Measurements from ENCODE around the gene AMBRA1. TPM values are rescaled to one million over a fixed set of nuclear protein-coding genes. Genes with fewer than 3 reads are reported as not detected.

The AMBRA1 gene
- polyA plus RNA-seq, 1 of the 3 experiments (the other 2 are of a cell fraction) = 10.4 TPM

DNA sequence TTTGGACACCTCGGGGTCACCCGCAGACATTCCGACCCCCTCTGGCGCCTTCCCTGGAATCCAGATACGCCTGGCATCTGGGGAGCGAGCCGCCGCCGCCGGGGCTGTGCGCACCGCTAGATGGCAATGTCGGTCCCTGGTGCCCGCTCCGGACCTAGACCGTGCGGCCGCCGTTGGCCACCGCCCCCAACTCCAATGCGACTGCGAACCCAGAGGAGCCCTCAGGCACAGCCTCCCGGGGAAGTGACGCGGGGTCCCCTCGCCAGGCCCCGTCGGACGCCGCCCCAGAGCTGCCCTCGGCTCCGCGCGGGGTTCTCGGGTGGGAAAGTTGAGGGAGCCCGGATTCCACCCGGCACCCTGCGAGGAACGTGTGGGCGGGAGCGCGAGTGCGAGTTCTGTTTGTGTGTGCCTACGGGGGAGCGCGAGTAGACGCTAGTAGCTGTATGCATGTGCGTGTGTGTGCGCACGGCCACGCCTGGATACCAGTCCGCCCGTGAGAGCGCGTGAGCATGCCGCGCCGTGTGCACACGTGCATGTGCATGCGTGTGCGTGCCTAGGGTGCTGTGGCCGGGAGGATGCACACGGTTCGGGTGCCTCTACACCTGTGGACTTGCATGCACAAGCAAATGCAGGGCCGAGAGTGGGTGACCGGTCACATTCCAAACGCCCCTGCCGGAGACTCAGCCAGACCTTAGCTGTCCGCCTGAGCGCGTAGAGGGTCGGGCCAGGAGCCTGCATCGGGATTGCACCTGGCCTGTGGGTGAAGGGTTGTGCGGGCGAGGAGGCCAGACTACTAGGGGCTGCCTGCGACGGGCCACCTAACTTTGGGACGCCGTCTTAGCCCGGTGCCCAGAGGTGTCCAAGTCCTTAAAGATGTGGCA, 204.1 kb downstream of the AMBRA1 start (continued):
- TF ChIP-seq, protein P1, sequence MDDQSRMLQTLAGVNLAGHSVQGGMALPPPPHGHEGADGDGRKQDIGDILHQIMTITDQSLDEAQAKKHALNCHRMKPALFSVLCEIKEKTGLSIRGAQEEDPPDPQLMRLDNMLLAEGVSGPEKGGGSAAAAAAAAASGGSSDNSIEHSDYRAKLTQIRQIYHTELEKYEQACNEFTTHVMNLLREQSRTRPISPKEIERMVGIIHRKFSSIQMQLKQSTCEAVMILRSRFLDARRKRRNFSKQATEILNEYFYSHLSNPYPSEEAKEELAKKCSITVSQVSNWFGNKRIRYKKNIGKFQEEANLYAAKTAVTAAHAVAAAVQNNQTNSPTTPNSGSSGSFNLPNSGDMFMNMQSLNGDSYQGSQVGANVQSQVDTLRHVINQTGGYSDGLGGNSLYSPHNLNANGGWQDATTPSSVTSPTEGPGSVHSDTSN (IDR thresholded peaks at IDR 0.05) = no peak
- TF ChIP-seq, protein P2, sequence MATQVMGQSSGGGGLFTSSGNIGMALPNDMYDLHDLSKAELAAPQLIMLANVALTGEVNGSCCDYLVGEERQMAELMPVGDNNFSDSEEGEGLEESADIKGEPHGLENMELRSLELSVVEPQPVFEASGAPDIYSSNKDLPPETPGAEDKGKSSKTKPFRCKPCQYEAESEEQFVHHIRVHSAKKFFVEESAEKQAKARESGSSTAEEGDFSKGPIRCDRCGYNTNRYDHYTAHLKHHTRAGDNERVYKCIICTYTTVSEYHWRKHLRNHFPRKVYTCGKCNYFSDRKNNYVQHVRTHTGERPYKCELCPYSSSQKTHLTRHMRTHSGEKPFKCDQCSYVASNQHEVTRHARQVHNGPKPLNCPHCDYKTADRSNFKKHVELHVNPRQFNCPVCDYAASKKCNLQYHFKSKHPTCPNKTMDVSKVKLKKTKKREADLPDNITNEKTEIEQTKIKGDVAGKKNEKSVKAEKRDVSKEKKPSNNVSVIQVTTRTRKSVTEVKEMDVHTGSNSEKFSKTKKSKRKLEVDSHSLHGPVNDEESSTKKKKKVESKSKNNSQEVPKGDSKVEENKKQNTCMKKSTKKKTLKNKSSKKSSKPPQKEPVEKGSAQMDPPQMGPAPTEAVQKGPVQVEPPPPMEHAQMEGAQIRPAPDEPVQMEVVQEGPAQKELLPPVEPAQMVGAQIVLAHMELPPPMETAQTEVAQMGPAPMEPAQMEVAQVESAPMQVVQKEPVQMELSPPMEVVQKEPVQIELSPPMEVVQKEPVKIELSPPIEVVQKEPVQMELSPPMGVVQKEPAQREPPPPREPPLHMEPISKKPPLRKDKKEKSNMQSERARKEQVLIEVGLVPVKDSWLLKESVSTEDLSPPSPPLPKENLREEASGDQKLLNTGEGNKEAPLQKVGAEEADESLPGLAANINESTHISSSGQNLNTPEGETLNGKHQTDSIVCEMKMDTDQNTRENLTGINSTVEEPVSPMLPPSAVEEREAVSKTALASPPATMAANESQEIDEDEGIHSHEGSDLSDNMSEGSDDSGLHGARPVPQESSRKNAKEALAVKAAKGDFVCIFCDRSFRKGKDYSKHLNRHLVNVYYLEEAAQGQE (IDR thresholded peaks at IDR 0.05; ENCODE audit: low read depth, low read length) = no peak
- TF ChIP-seq MXI1 (IDR thresholded peaks at IDR 0.05; ENCODE audit: low read depth, low read length) (peak; percentile 52; the same call in 1 of the 2 replicates), CHD2 (IDR thresholded peaks at IDR 0.05; ENCODE audit: low read length, partially characterized antibody) (no peak)
- TF ChIP-seq, protein P3, sequence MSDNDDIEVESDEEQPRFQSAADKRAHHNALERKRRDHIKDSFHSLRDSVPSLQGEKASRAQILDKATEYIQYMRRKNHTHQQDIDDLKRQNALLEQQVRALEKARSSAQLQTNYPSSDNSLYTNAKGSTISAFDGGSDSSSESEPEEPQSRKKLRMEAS (IDR thresholded peaks at IDR 0.05; ENCODE audit: low read depth) = peak; percentile 64; the same call in 1 of the 2 replicates

DNA sequence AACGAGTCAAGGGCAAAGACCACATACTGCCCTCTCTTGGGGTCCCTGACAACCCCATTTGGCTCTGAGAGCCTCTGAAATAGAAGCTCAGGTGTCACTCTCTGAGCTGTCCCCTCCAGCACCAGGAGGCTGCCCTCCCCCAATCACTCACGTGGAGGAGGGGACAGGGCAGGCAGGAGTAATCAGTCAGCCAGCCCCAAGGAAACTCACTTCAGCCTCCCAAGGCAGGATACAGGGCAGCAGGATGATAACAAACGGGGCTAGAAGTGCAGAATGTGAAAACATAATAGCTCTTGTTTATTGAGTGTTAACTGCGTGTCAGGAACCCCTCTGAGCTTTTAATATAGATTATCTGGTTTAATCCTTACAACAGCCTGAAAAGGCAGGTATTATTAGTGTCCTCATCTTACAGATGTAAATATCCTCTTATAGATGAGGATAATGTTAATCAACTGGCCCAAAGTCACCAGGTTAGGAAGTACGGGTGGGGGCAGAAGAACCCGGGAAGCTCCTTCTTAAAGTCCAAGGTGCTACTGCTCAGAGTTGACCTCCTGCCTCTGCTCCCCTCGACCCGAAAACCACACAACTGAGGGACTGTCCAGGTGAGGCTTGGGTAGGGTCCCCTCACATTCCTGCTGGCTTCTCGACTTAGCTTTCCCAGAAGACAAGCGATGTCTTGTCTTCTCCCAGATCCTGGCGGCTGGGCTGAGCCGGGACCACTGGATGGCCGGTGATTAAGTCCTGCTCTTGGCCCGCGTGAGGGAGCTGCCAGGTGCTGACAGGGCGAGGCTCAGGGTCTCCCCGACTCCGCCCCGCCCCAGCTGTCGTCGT, 205.0 kb downstream of the AMBRA1 start:
- TF ChIP-seq, protein P2 (IDR thresholded peaks at IDR 0.05; ENCODE audit: low read depth, low read length) = peak; percentile 43; the same call in 1 of the 2 replicates
- TF ChIP-seq RFX5 (IDR thresholded peaks at IDR 0.05; ENCODE audit: low read length) = no peak
- no peak for TF ChIP-seq FOXJ3 (CRISPR knock-in tag; IDR thresholded peaks at IDR 0.05)
- no peak for TF ChIP-seq SMC3 (IDR thresholded peaks at IDR 0.05; ENCODE audit: low read depth, low read length)
- TF ChIP-seq GABPA (IDR thresholded peaks at IDR 0.05; ENCODE audit: low read depth) = no peak
- 13% methylated on average over 13 of the region's 21 CpGs for WGBS (ENCODE audit: low lambda C conversion rate)
- H2AFZ ChIP-seq (ENCODE audit: low read depth) = no peak overlapping the region
- no peaks in the 10 kb centered on the region for H3K9me2 ChIP-seq
- ChIA-PET POLR2A (no interaction called here), CTCF (interaction anchor here (0.6 to 7.6 kb wide), 57 partner anchors 9 to 553 kb away, joined by 3 to 204 read pairs (median 6); partner anchors contain the start of genes DGKZ and MDK)
- H3K79me2 ChIP-seq (ENCODE audit: insufficient read depth) = no peaks in the 10 kb centered on the region
- H3K36me3 ChIP-seq (replicated peaks in 1 of 2; ENCODE audit: control insufficient read depth in 1 of 2, insufficient read depth in 2 of 2, low read length in 1 of 2) = peaks cover 0 to 3% of the 10 kb centered on the region in 2 experiments
- no peaks in the 10 kb centered on the region for H3K9me3 ChIP-seq
- peaks cover 17% of the 10 kb centered on the region for H3F3A ChIP-seq (replicated peaks; ENCODE audit: insufficient read depth)
- peaks cover 0 to 27% of the 10 kb centered on the region in 2 experiments; a peak in 2 of 4 replicates for H3K4me1 ChIP-seq (ENCODE audit: control insufficient read depth in 1 of 2, insufficient read depth in 2 of 2, low read depth in 1 of 2, low read length in 1 of 2)
- peaks cover 15% of the 10 kb centered on the region for H3K27me3 ChIP-seq (ENCODE audit: insufficient read depth)
- peaks cover 18% of the 10 kb centered on the region for H4K20me1 ChIP-seq (ENCODE audit: insufficient read depth)
- H3K4me3 ChIP-seq (ENCODE audit: low read depth in 2 of 2, low read length in 1 of 2) = peak overlapping the region; percentile 53 to 71
- H3K4me2 ChIP-seq = peak overlapping the region; percentile 88
- H3K27ac ChIP-seq (ENCODE audit: low read depth in 2 of 2, low read length in 1 of 2) = no peak overlapping the region
- DNase-seq = no peak
- H3K9ac ChIP-seq = no peak overlapping the region
